Panc1 (cell line): ENCODE measurements around the gene JPH3. TPM values are rescaled to one million over a fixed set of nuclear protein-coding genes. Genes with fewer than 3 reads are reported as not detected.

ENCODE experiments used
- ATAC-seq: fragments of 200-7000 bp; cut with Tn5 transposase; 2 replicates; pipeline ENCODE4 v1.9.1; 2020; ENCODE audit warnings: mild to moderate bottlenecking, moderate library complexity
- BruUV-seq: library from RNA; stranded (reverse); fragments of 400-500 nt; replicated peaks from 2 replicates; lab custom pipeline; 2021; lab: Mats Ljungman, UMichigan
- CTCF ChIA-PET: fragments of 300-600 bp; sonication (Branson Sonifier 250); formaldehyde crosslinking; loops from one replicate; lab custom pipeline; 2022; ENCODE audit warnings: antibody characterized with exemption; lab: Charles Lee
- POLR2A ChIA-PET: fragments of 300-600 bp; sonication (Branson Sonifier 250); formaldehyde crosslinking; loops from one replicate; lab custom pipeline; 2022; ENCODE audit warnings: antibody characterized with exemption; lab: Charles Lee
- DNase-seq: peaks from one replicate; pipeline ENCODE4 v3.0.0-alpha.2; 2010; ENCODE audit warnings: low read depth, low spot score
- H3K27ac ChIP-seq: 2 replicates; pipeline ENCODE4 v1.5.1; 2011; ENCODE audit warnings: mild to moderate bottlenecking, low read length, inconsistent platforms
- H3K27me3 ChIP-seq: fragments of 200-500 bp; sonication (Bioruptor generic); 2 replicates; pipeline ENCODE4 v1.6.0; 2014; ENCODE audit warnings: low read length, inconsistent platforms; ENCODE audit not compliant: control insufficient read depth, insufficient read depth
- H3K36me3 ChIP-seq: fragments of 200-500 bp; sonication (Bioruptor generic); 2 replicates; pipeline ENCODE4 v1.5.1; 2014; ENCODE audit warnings: inconsistent platforms, mild to moderate bottlenecking, low read length, moderate library complexity; ENCODE audit not compliant: control insufficient read depth, insufficient read depth
- H3K4me1 ChIP-seq: 2 replicates; pipeline ENCODE4 v1.5.1; 2011; ENCODE audit warnings: inconsistent platforms, mild to moderate bottlenecking, low read length, moderate library complexity; ENCODE audit not compliant: control insufficient read depth, insufficient read depth
- H3K4me3 ChIP-seq, 2 experiments: 2 replicates each; pipeline ENCODE4 v1.5.1; 2011 to 2012; ENCODE audit warnings: low read depth in 2 of 2, low read length in 2 of 2, mild to moderate bottlenecking in 2 of 2, inconsistent platforms in 1 of 2, moderate library complexity in 1 of 2
- H3K9me3 ChIP-seq: fragments of 200-500 bp; sonication (Bioruptor generic); 2 replicates; pipeline ENCODE4 v1.5.1; 2014; ENCODE audit warnings: low read depth, mild to moderate bottlenecking, inconsistent platforms, low read length, moderate library complexity; ENCODE audit not compliant: control insufficient read depth, insufficient read depth
- POLR2AphosphoS5 ChIP-seq: IDR thresholded peaks from 2 replicates; pipeline ENCODE4 v1.6.1; 2012; ENCODE audit warnings: mild to moderate bottlenecking, low read depth, low read length, moderate library complexity
- SIN3A ChIP-seq: IDR thresholded peaks from 2 replicates; pipeline ENCODE4 v1.6.1; 2012; ENCODE audit warnings: low read depth, mild to moderate bottlenecking, low read length, moderate library complexity, borderline replicate concordance; ENCODE audit not compliant: insufficient read depth
- TCF7L2 ChIP-seq: IDR thresholded peaks from 2 replicates; pipeline ENCODE4 v1.6.1; 2011; ENCODE audit warnings: mild to moderate bottlenecking, low read depth, low read length, inconsistent platforms
- in situ Hi-C: cut with HindIII; loops from 2 replicates; pipeline ENCODE4 v1.10.0; 2016; ENCODE audit warnings: low sequenced_read_pairs, low pct_unique_long_range_greater_than_20kb
- intact Hi-C: fragments of 100-400 bp; cut with micrococcal nuclease; formaldehyde crosslinking; loops from one replicate; pipeline ENCODE4 v1.10.0; 2022; ENCODE audit not compliant: unreplicated experiment
- total RNA-seq: library from RNA; stranded (reverse); gene quantifications from one replicate; pipeline ENCODE4 v1.2.1, GENCODE V29; 2021; ENCODE audit not compliant: unreplicated experiment
- TF ChIP-seq, protein P1 (sequence below): fragments of 450-650 bp; IDR thresholded peaks from 2 replicates; pipeline ENCODE4 v1.5.1; 2017; ENCODE audit warnings: mild to moderate bottlenecking
- TF ChIP-seq, protein P2 (sequence below), 2 experiments: IDR thresholded peaks; 2 replicates each; pipeline ENCODE4 v1.6.1; 2011 to 2012; ENCODE audit warnings: low read depth in 2 of 2, control low read depth in 1 of 2, low read length in 1 of 2, mild to moderate bottlenecking in 1 of 2, moderate library complexity in 1 of 2; ENCODE audit not compliant: insufficient read depth in 1 of 2

The JPH3 gene
- total RNA-seq, 1 experiment from 2014 or later = 1.2 TPM

DNA sequence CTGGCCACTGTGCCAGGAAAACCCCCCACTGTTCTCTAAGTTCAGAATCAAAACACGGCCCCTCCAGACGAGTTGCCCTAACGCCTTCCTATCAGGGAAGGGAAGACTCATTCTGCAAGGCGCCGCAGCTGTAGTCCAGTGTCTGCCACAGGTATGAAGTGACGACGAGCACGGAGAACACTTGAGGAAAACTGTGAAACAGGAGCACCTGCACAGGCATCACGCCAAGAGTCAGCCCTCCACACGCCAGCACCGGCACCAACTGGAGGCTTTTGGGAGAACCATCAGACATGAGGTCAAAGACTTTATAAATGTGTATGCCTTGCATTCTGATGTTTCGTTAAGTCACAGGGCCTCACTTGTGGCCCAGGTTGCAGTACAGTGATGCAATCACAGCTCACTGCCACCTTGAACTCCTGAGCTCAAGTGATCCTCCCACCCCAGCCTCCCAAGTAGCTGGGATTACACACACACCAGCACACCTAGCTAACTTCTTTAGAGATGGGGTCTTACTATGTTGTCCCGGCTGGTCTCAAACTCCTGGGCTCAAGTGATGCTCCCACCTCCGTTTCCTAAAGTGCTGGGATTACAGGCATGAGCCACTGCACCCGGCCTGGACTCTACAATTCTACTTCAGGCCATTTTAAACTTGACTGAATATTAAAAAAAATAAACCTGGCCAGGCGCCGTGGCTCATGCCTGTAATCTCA, 140.6 kb downstream of the JPH3 start:
- no peaks in the 10 kb centered on the region for H3K9me3 ChIP-seq
- intact Hi-C loops = no loop called here
- TF ChIP-seq, protein P1, sequence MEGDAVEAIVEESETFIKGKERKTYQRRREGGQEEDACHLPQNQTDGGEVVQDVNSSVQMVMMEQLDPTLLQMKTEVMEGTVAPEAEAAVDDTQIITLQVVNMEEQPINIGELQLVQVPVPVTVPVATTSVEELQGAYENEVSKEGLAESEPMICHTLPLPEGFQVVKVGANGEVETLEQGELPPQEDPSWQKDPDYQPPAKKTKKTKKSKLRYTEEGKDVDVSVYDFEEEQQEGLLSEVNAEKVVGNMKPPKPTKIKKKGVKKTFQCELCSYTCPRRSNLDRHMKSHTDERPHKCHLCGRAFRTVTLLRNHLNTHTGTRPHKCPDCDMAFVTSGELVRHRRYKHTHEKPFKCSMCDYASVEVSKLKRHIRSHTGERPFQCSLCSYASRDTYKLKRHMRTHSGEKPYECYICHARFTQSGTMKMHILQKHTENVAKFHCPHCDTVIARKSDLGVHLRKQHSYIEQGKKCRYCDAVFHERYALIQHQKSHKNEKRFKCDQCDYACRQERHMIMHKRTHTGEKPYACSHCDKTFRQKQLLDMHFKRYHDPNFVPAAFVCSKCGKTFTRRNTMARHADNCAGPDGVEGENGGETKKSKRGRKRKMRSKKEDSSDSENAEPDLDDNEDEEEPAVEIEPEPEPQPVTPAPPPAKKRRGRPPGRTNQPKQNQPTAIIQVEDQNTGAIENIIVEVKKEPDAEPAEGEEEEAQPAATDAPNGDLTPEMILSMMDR = no peak
- TF ChIP-seq SIN3A = no peak
- TF ChIP-seq POLR2AphosphoS5 = no peak
- TF ChIP-seq TCF7L2 = no peak
- TF ChIP-seq, protein P2, sequence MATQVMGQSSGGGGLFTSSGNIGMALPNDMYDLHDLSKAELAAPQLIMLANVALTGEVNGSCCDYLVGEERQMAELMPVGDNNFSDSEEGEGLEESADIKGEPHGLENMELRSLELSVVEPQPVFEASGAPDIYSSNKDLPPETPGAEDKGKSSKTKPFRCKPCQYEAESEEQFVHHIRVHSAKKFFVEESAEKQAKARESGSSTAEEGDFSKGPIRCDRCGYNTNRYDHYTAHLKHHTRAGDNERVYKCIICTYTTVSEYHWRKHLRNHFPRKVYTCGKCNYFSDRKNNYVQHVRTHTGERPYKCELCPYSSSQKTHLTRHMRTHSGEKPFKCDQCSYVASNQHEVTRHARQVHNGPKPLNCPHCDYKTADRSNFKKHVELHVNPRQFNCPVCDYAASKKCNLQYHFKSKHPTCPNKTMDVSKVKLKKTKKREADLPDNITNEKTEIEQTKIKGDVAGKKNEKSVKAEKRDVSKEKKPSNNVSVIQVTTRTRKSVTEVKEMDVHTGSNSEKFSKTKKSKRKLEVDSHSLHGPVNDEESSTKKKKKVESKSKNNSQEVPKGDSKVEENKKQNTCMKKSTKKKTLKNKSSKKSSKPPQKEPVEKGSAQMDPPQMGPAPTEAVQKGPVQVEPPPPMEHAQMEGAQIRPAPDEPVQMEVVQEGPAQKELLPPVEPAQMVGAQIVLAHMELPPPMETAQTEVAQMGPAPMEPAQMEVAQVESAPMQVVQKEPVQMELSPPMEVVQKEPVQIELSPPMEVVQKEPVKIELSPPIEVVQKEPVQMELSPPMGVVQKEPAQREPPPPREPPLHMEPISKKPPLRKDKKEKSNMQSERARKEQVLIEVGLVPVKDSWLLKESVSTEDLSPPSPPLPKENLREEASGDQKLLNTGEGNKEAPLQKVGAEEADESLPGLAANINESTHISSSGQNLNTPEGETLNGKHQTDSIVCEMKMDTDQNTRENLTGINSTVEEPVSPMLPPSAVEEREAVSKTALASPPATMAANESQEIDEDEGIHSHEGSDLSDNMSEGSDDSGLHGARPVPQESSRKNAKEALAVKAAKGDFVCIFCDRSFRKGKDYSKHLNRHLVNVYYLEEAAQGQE (IDR thresholded peaks at IDR 0.05; ENCODE audit: insufficient read depth in 1 of 2, low read depth in 2 of 2, low read length in 1 of 2) = no peak
- no peak for DNase-seq
- CTCF ChIA-PET = no interaction called here
- H3K27me3 ChIP-seq = no peaks in the 10 kb centered on the region
- no peak overlapping the region for H3K27ac ChIP-seq
- POLR2A ChIA-PET = no interaction called here
- in situ Hi-C loops = no loop called here
- no peaks in the 10 kb centered on the region for H3K36me3 ChIP-seq
- no peak for ATAC-seq
- no peak overlapping the region for H3K4me3 ChIP-seq
- no peaks in the 10 kb centered on the region for H3K4me1 ChIP-seq
- no TSS peak for BruUV-seq

DNA sequence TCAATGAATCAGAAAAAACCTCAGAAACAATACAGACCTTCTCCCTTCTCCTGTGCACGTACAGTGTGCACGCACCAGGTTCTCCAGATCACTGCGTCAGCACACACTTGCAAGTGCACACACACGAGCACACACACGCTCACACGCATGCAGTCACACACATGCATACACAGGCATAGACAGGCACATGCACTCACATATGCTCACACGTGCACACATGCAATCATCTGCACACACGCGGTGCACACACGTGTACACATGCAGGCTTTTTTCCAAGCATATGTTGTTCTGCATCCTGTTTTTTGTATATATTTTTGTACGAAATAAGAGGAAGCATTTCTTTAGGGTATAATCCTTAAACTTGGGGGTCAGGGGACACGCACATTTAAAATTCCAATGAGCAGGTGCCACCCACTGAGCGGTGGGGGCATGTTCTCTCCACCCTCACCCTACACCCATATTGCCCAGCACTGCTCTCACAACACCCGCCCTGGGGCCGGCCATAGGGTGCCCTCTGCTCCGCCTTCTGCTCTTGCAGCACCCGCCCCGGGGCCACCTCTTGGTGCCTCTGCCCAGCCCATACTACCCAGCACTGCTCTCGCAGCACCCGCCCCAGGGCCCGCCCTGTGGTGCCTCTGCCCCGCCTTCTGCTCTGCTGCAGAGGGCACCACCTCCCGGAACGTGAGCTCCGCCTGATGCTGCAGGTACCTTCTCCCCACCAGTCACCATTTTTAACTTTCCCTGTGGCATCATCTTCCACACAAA, 142.6 kb downstream of the JPH3 start:
- in situ Hi-C loops = no loop called here
- Histone ChIP-seq H3K9me3 (no peaks in the 10 kb centered on the region), H3K27ac (no peak overlapping the region), H3K4me1 (no peaks in the 10 kb centered on the region), H3K4me3 (no peak overlapping the region), H3K27me3 (no peaks in the 10 kb centered on the region), H3K36me3 (no peaks in the 10 kb centered on the region; the same call in 1 of the 2 replicates)
- ChIA-PET CTCF (no interaction called here), POLR2A (interaction anchor here (0.9 kb wide), 1 partner anchor 80 kb away, joined by 3 read pairs; no protein-coding TSS in a partner anchor)
- DNase-seq = no peak
- TF ChIP-seq, protein P1 = no peak
- TF ChIP-seq, protein P2 (IDR thresholded peaks at IDR 0.05; ENCODE audit: insufficient read depth in 1 of 2, low read depth in 2 of 2, low read length in 1 of 2) = no peak
- TF ChIP-seq SIN3A (no peak), POLR2AphosphoS5 (no peak), TCF7L2 (no peak)
- BruUV-seq = no TSS peak
- intact Hi-C loops = no loop called here
- peak; percentile 68; the same call in 1 of the 2 replicates for ATAC-seq
